H1 (cell line): ENCODE measurements around the gene MB. TPM values are rescaled to one million over a fixed set of nuclear protein-coding genes. Genes with fewer than 3 reads are reported as not detected.

ENCODE experiments used
- CTCF ChIA-PET: fragments of 300-600 bp; sonication (Branson Sonifier 250); formaldehyde crosslinking; loops from one replicate; lab custom pipeline; 2021; ENCODE audit not compliant: partially characterized antibody; lab: Charles Lee
- POLR2A ChIA-PET: fragments of 300-600 bp; sonication (Branson Sonifier 250); formaldehyde crosslinking; loops from one replicate; lab custom pipeline; 2021; ENCODE audit warnings: inconsistent platforms; ENCODE audit not compliant: partially characterized antibody; lab: Charles Lee
- DNase-seq, 2 experiments: peaks; one replicate each; pipeline versions ENCODE4 v3.0.0 to v3.0.0-alpha.2; 2010 to 2022; ENCODE audit warnings: low spot score in 2 of 2, low read depth in 1 of 2, mixed read lengths in 1 of 2
- FAIRE-seq: peaks from 2 replicates; lab custom pipeline; 2011; peaks lifted over from hg19 to GRCh38; lab: Jason Lieb, UNC
- H2AFZ ChIP-seq: 2 replicates; pipeline ENCODE4 v1.8.1; 2012; ENCODE audit warnings: low read length, inconsistent platforms
- H2AK5ac ChIP-seq: 2 replicates; pipeline ENCODE4 v1.6.1; 2013; ENCODE audit warnings: low read depth, low read length
- H2BK120ac ChIP-seq: replicated peaks from 2 replicates; pipeline ENCODE3; 2013; ENCODE audit warnings: low read depth, low read length, inconsistent platforms
- H2BK12ac ChIP-seq: 2 replicates; pipeline ENCODE4 v1.6.1; 2013; ENCODE audit warnings: low read depth, low read length
- H2BK15ac ChIP-seq: 2 replicates; pipeline ENCODE4 v1.6.1; 2013; ENCODE audit warnings: low read length
- H2BK20ac ChIP-seq: 2 replicates; pipeline ENCODE4 v1.6.1; 2013; ENCODE audit warnings: low read length
- H2BK5ac ChIP-seq: 2 replicates; pipeline ENCODE4 v1.6.1; 2013; ENCODE audit warnings: low read depth, low read length
- H3K14ac ChIP-seq: 2 replicates; pipeline ENCODE4 v1.6.1; 2013; ENCODE audit warnings: inconsistent platforms; ENCODE audit not compliant: insufficient read length
- H3K18ac ChIP-seq: 2 replicates; pipeline ENCODE4 v1.6.1; 2013; ENCODE audit warnings: low read length; ENCODE audit errors: extremely low read depth
- H3K23ac ChIP-seq: 2 replicates; pipeline ENCODE4 v1.6.1; 2013; ENCODE audit warnings: inconsistent platforms; ENCODE audit not compliant: insufficient read length
- H3K23me2 ChIP-seq: 2 replicates; pipeline ENCODE4 v1.6.1; 2013; ENCODE audit warnings: low read depth, low read length
- H3K27ac ChIP-seq: 2 replicates; pipeline ENCODE4 v1.6.1; 2011; ENCODE audit warnings: low read depth, low read length, inconsistent platforms
- H3K27me3 ChIP-seq, 4 experiments: replicated peaks in 1 of 4; 1 replicate in 1 of 4; 2 replicates in 3 of 4; pipeline versions ENCODE4 v1.6.1 to v1.8.1; 2011 to 2013; ENCODE audit warnings: low read length in 3 of 4, mild to moderate bottlenecking in 3 of 4, inconsistent platforms in 2 of 4, mixed read lengths in 2 of 4, moderate library complexity in 1 of 4; ENCODE audit not compliant: control insufficient read depth in 3 of 4, insufficient read depth in 3 of 4; ENCODE audit errors: extremely low read depth in 1 of 4
- H3K36me3 ChIP-seq, 4 experiments: 2 replicates each; pipeline versions ENCODE4 v1.6.1 to v1.8.1; 2011 to 2013; ENCODE audit warnings: mild to moderate bottlenecking in 4 of 4, low read length in 3 of 4, moderate library complexity in 2 of 4, control low read depth in 1 of 4, inconsistent platforms in 1 of 4; ENCODE audit not compliant: insufficient read depth in 4 of 4, control insufficient read depth in 2 of 4
- H3K4ac ChIP-seq: replicated peaks from 2 replicates; pipeline ENCODE3; 2013; ENCODE audit warnings: low read length, low read depth, mixed read lengths, inconsistent platforms; ENCODE audit not compliant: insufficient read length
- H3K4me1 ChIP-seq, 4 experiments: replicated peaks in 1 of 4; 1 replicate in 1 of 4; 2 replicates in 3 of 4; pipeline versions ENCODE4 v1.6.1 to v1.8.1; 2011 to 2013; ENCODE audit warnings: low read length in 3 of 4, inconsistent platforms in 2 of 4, mixed read lengths in 1 of 4; ENCODE audit not compliant: insufficient read depth in 4 of 4, control insufficient read depth in 3 of 4
- H3K4me2 ChIP-seq, 2 experiments: 2 replicates each; pipeline versions ENCODE4 v1.6.1 to v1.8.1; 2011 to 2013; ENCODE audit warnings: low read depth in 2 of 2, low read length in 2 of 2, control low read depth in 1 of 2, inconsistent platforms in 1 of 2, mild to moderate bottlenecking in 1 of 2; ENCODE audit not compliant: insufficient read depth in 1 of 2
- H3K4me3 ChIP-seq, 4 experiments: fragments of 200-600, 300-600 bp in 1 of 4; sonication (generic), shearing (Covaris generic), sonication (Bioruptor Twin) in 1 of 4; 2 replicates each; pipeline versions ENCODE4 v1.5.1 to v1.8.1; 2011 to 2016; ENCODE audit warnings: low read length in 4 of 4, low read depth in 3 of 4, control low read depth in 2 of 4, inconsistent platforms in 2 of 4, mild to moderate bottlenecking in 2 of 4, mixed read lengths in 1 of 4, moderate library complexity in 1 of 4; ENCODE audit not compliant: insufficient read depth in 2 of 4; ENCODE audit errors: extremely low read depth in 1 of 4
- H3K56ac ChIP-seq: replicated peaks from 2 replicates; pipeline ENCODE3; 2013; ENCODE audit warnings: low read depth, mild to moderate bottlenecking, mixed read lengths, low read length, inconsistent platforms; ENCODE audit not compliant: insufficient read length
- H3K79me1 ChIP-seq: 2 replicates; pipeline ENCODE4 v1.6.1; 2013; ENCODE audit warnings: low read depth, low read length, control low read depth
- H3K79me2 ChIP-seq, 2 experiments: 2 replicates each; pipeline versions ENCODE4 v1.6.1 to v1.8.1; 2012 to 2013; ENCODE audit warnings: low read length in 2 of 2, mild to moderate bottlenecking in 2 of 2, inconsistent platforms in 1 of 2; ENCODE audit not compliant: insufficient read depth in 2 of 2, control insufficient read depth in 1 of 2
- H3K9ac ChIP-seq, 4 experiments: replicated peaks in 1 of 4; 1 replicate in 1 of 4; 2 replicates in 3 of 4; pipeline versions ENCODE4 v1.6.1 to v1.8.1; 2011 to 2013; ENCODE audit warnings: low read depth in 3 of 4, low read length in 3 of 4, control low read depth in 2 of 4, mild to moderate bottlenecking in 2 of 4, moderate library complexity in 2 of 4, inconsistent platforms in 1 of 4; ENCODE audit errors: extremely low read depth in 1 of 4
- H3K9me3 ChIP-seq, 2 experiments: 2 replicates each; pipeline versions ENCODE4 v1.6.1 to v1.8.1; 2012 to 2013; ENCODE audit warnings: mild to moderate bottlenecking in 2 of 2, moderate library complexity in 2 of 2, control low read depth in 1 of 2, inconsistent platforms in 1 of 2, low read depth in 1 of 2, low read length in 1 of 2, mixed read lengths in 1 of 2; ENCODE audit not compliant: insufficient read depth in 2 of 2
- H4K20me1 ChIP-seq, 2 experiments: replicated peaks in 1 of 2; 2 replicates each; pipeline versions ENCODE3 to v1.8.1; 2011 to 2013; ENCODE audit warnings: inconsistent platforms in 2 of 2, low read length in 2 of 2, mild to moderate bottlenecking in 1 of 2; ENCODE audit not compliant: insufficient read depth in 2 of 2, control insufficient read depth in 1 of 2
- H4K5ac ChIP-seq: 2 replicates; pipeline ENCODE4 v1.6.1; 2013; ENCODE audit warnings: low read length, low read depth, mixed read lengths, inconsistent platforms; ENCODE audit not compliant: insufficient read length
- H4K8ac ChIP-seq: 2 replicates; pipeline ENCODE4 v1.8.0; 2013; ENCODE audit warnings: mild to moderate bottlenecking, moderate library complexity, low read length, inconsistent platforms; ENCODE audit not compliant: insufficient read depth; ENCODE audit errors: extremely low read depth
- H4K91ac ChIP-seq: replicated peaks from 2 replicates; pipeline ENCODE3; 2013; ENCODE audit warnings: low read length, mixed read lengths, inconsistent platforms; ENCODE audit not compliant: insufficient read length
- ASH2L ChIP-seq: fragments of 200-600, 300-600 bp; sonication (generic); IDR thresholded peaks from one replicate; pipeline ENCODE4 v1.7.1; 2017; ENCODE audit warnings: low read length
- BACH1 ChIP-seq: IDR thresholded peaks from 2 replicates; pipeline ENCODE4 v1.6.1; 2012; ENCODE audit warnings: low read length, improper control_type of control experiment
- BCL11A ChIP-seq, 2 experiments: IDR thresholded peaks; one replicate each; pipeline ENCODE4 v1.6.1; 2011; ENCODE audit warnings: low read depth in 2 of 2, low read length in 2 of 2, mild to moderate bottlenecking in 2 of 2
- CHD1 ChIP-seq: IDR thresholded peaks from 2 replicates; pipeline ENCODE4 v1.6.1; 2012; ENCODE audit warnings: low read depth, low read length, improper control_type of control experiment
- EP300 ChIP-seq, 2 experiments: IDR thresholded peaks; 1 replicate in 1 of 2; 2 replicates in 1 of 2; pipeline ENCODE4 v1.6.1; 2011 to 2012; ENCODE audit warnings: low read depth in 2 of 2, low read length in 2 of 2, mild to moderate bottlenecking in 2 of 2, borderline replicate concordance in 1 of 2, inconsistent platforms in 1 of 2, moderate library complexity in 1 of 2
- USF2 ChIP-seq: IDR thresholded peaks from 2 replicates; pipeline ENCODE4 v1.6.1; 2011; ENCODE audit warnings: low read length, improper control_type of control experiment
- YY1 ChIP-seq: IDR thresholded peaks from 2 replicates; pipeline ENCODE4 v1.6.1; 2011; ENCODE audit warnings: low read depth, mild to moderate bottlenecking, low read length
- WGBS, 2 experiments: shearing (Covaris generic) in 1 of 2; methylation state at CpG; one replicate each; pipeline versions ENCODE4 v1.1.6 to v1.1.7; 2013 to 2015; ENCODE audit warnings: low lambda C conversion rate in 2 of 2, mixed read lengths in 2 of 2, inconsistent platforms in 1 of 2, low coverage in 1 of 2, missing lambda C conversion rate in 1 of 2; ENCODE audit not compliant: insufficient replicate concordance in 2 of 2, insufficient coverage in 1 of 2, insufficient read length in 1 of 2; ENCODE audit errors: extremely low coverage in 1 of 2, missing lambda C conversion rate in 1 of 2; 5-methylcytosine and 5-hydroxymethylcytosine counted together
- polyA plus RNA-seq, 7 experiments: library from polyadenylated mRNA; depleted of rRNA in 3 of 7; stranded (reverse) in 5 of 7; unstranded in 2 of 7; fragments of >200 nt in 5 of 7; fragments of 200-250 nt in 2 of 7; gene quantifications; 1 replicate in 5 of 7; 2 replicates in 1 of 7; 4 replicates in 1 of 7; pipeline versions ENCODE4 v1.2.1 to v1.2.3, GENCODE V29; 2011 to 2013; ENCODE audit warnings: missing spikeins in 2 of 7, mixed read lengths in 2 of 7
- total RNA-seq: library from RNA; stranded (reverse); fragmentation: NEBNext Ultra II Directional; extraction: Animal tissue kit (Norgen Biotek cat#: 25700); gene quantifications from 2 replicates; pipeline ENCODE4 v1.2.1, GENCODE V29; 2021

MB gene
- total and polyA plus RNA-seq, 2 of the 8 experiments (the other 6 are each of a cell fraction or from before 2014, with no cell fraction given) = 1.5 TPM; not detected in 1

GRCh38 chr22:35572556-35572955, 44.6 kb downstream of the MB start:
- H3K4me2 ChIP-seq = no peak overlapping the region
- H2BK15ac ChIP-seq = no peak overlapping the region
- no peaks in the 10 kb centered on the region for H3K36me3 ChIP-seq
- H3K4me3 ChIP-seq = no peak overlapping the region
- H3K14ac ChIP-seq = no peak overlapping the region
- no peak overlapping the region for H4K5ac ChIP-seq
- H3K18ac ChIP-seq = no peak overlapping the region
- no peaks in the 10 kb centered on the region for H3K27me3 ChIP-seq
- H3K23ac ChIP-seq = no peak overlapping the region
- no peak overlapping the region for H4K91ac ChIP-seq
- no peak overlapping the region for H2BK12ac ChIP-seq
- no peaks in the 10 kb centered on the region for H3K23me2 ChIP-seq
- no peak overlapping the region for H2BK120ac ChIP-seq
- no peaks in the 10 kb centered on the region for H3K9me3 ChIP-seq
- H2BK20ac ChIP-seq = no peak overlapping the region
- H3K4ac ChIP-seq = no peak overlapping the region
- H3K9ac ChIP-seq = no peak overlapping the region
- H3K56ac ChIP-seq = no peak overlapping the region
- no peak overlapping the region for H3K27ac ChIP-seq
- TF ChIP-seq USF2 (no peak), EP300 (IDR thresholded peaks at IDR 0.05; ENCODE audit: borderline replicate concordance in 1 of 2, low read depth in 2 of 2, low read length in 2 of 2) (no peak), BACH1 (no peak), YY1 (no peak), BCL11A (IDR thresholded peaks at IDR 0.05; ENCODE audit: low read depth in 2 of 2, low read length in 2 of 2) (no peak), ASH2L (no peak), CHD1 (no peak)
- no peak for DNase-seq
- H3K79me1 ChIP-seq = no peaks in the 10 kb centered on the region
- H2AFZ ChIP-seq = no peak overlapping the region
- no peak overlapping the region for H4K8ac ChIP-seq
- no peaks in the 10 kb centered on the region for H3K79me2 ChIP-seq
- H4K20me1 ChIP-seq = no peaks in the 10 kb centered on the region
- H3K4me1 ChIP-seq = no peaks in the 10 kb centered on the region
- FAIRE-seq = no peak
- ChIA-PET POLR2A (no interaction called here), CTCF (interaction anchor here (0.6 to 3.4 kb wide), 3 partner anchors 8 to 142 kb away, joined by 3 to 16 read pairs (median 5); no protein-coding TSS in a partner anchor)
- WGBS, 2 experiments = 81% methylated on average over 8 of the region's 8 CpGs; no CpG with 5 or more reads in 1 of the 2 experiments
- no peak overlapping the region for H2AK5ac ChIP-seq
- no peak overlapping the region for H2BK5ac ChIP-seq
